Right kidney (tissue), 9 donors: ENCODE measurements around the gene SHFL.

Source experiments
- DNase-seq: peaks from one replicate; pipeline ENCODE4 v3.0.0-alpha.2; 2016
- long read RNA-seq, 8 donors: transcript quantifications; one replicate each; lab custom pipeline, GENCODE V29; 2026

The SHFL gene
- long read RNA-seq, donor 1, transcript C19orf66-204 (1 exons, 1,655 nt), result major isoform, 9 of 18 reads
- long read RNA-seq, donor 1, transcript C19orf66-201 (8 exons, 2,117 nt), result minor isoform, 5 of 18 reads
- long read RNA-seq, donor 1, partial matches to known transcripts, result 0 of 18 reads
- long read RNA-seq, donor 1, other reads (novel, unspliced or antisense), result 0 of 18 reads
- long read RNA-seq, donor 2, transcript C19orf66-204 (1 exons, 1,655 nt), result major isoform, 10 of 14 reads
- long read RNA-seq, donor 2, partial matches to known transcripts, result 0 of 14 reads
- long read RNA-seq, donor 2, other reads (novel, unspliced or antisense), result 0 of 14 reads
- long read RNA-seq, donor 3, transcript C19orf66-204 (1 exons, 1,655 nt), result major isoform, 10 of 19 reads
- long read RNA-seq, donor 3, transcript C19orf66-203 (7 exons, 2,079 nt), result minor isoform, 6 of 19 reads
- long read RNA-seq, donor 3, partial matches to known transcripts, result 0 of 19 reads
- long read RNA-seq, donor 3, other reads (novel, unspliced or antisense), result 0 of 19 reads
- long read RNA-seq, donor 4, transcript C19orf66-204 (1 exons, 1,655 nt), result major isoform, 11 of 22 reads
- long read RNA-seq, donor 4, transcript C19orf66-201 (8 exons, 2,117 nt), result minor isoform, 5 of 22 reads
- long read RNA-seq, donor 4, partial matches to known transcripts, result 0 of 22 reads
- long read RNA-seq, donor 4, other reads (novel, unspliced or antisense), result 0 of 22 reads
- long read RNA-seq, donor 5, transcript C19orf66-201 (8 exons, 2,117 nt), result minor isoform, 9 of 31 reads
- long read RNA-seq, donor 5, transcript C19orf66-204 (1 exons, 1,655 nt), result major isoform, 15 of 31 reads
- long read RNA-seq, donor 5, transcript C19orf66-203 (7 exons, 2,079 nt), result minor isoform, 6 of 31 reads
- long read RNA-seq, donor 5, partial matches to known transcripts, result 0 of 31 reads
- long read RNA-seq, donor 5, other reads (novel, unspliced or antisense), result 0 of 31 reads
- long read RNA-seq, donor 6, transcript C19orf66-204 (1 exons, 1,655 nt), result major isoform, 15 of 30 reads
- long read RNA-seq, donor 6, transcript C19orf66-201 (8 exons, 2,117 nt), result minor isoform, 10 of 30 reads
- long read RNA-seq, donor 6, partial matches to known transcripts, result 0 of 30 reads
- long read RNA-seq, donor 6, other reads (novel, unspliced or antisense), result 0 of 30 reads
- long read RNA-seq, donor 7, result 0 reads
- long read RNA-seq, donor 8, transcript C19orf66-203 (7 exons, 2,079 nt), result minor isoform, 9 of 35 reads
- long read RNA-seq, donor 8, transcript C19orf66-204 (1 exons, 1,655 nt), result major isoform, 13 of 35 reads
- long read RNA-seq, donor 8, transcript C19orf66-201 (8 exons, 2,117 nt), result minor isoform, 12 of 35 reads
- long read RNA-seq, donor 8, partial matches to known transcripts, result 0 of 35 reads
- long read RNA-seq, donor 8, other reads (novel, unspliced or antisense), result 0 of 35 reads

DNA sequence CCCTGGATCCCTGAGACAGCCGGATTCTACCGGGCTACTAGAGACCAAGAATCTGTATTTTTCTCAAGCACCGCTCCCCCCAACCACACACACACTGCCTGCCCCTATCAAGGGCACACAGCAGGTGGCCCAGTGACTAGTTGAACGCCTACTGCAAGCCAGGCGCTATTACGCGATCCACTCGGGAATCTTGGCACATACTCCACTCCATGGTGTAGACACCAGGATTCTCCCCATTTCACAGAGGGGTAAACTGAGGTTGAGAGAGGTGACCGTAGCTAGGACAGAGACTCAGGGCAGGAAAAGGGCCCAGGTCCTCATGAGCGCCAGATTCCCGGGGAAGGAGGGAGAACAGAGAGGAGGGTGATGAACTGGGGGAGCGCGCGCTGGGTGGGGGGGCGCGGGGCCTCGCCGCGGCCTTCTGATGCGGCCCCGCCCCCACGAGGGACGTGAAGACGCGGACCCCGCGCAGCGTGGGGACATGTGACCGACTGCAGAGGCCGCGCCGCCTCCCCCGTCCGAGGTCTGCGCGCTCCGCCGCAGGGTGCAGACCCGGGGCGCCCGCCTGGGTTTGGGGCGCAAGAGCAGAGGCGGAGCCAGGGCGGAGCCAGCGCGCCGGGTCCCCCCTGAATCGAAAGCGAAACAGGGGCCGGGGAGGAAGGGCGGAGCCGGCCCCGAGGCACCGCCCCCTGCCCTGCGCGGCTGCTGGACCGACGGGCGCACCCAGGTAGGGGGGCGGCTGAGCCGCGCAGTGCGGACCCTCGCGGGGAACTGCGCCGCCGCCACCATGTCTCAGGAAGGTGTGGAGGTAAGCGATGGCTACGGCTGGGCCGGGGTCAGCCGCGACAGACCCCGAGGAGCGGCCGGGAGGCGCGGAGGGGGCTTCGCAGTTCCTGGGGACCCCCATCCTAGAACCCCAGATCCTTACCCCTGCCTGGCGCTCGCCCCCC, at the start of gene SHFL:
TSS of gene SHFL (plus strand) at position 677 of the 950 bp plus-strand sequence. CDS start at position 788, 111 bp downstream.
- DNase-seq, result peak; percentile 91

DNA sequence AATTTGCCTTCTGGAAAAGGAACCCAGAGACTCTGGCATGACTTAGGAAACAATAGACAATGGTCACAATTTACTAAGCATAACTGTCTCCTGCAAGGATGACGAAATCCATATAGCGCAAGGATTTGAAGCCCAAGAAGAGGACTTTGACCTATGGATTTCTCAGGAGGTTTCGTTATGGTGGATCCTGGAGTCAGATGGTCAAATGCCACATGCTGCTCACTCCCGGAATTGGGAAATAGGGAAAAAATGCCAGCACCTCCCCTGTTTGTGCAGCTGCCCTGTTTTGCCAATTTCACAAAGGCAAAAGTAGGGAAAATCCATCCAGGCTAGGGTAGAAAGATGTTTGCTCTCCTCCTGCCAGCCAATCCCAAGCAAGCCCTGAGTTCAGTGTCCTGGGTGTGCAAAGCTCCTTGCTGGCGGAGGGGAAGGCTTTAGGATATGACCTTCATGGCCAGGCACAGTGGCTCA, 49.5 kb upstream of the SHFL start:
- DNase-seq, result no peak

DNA sequence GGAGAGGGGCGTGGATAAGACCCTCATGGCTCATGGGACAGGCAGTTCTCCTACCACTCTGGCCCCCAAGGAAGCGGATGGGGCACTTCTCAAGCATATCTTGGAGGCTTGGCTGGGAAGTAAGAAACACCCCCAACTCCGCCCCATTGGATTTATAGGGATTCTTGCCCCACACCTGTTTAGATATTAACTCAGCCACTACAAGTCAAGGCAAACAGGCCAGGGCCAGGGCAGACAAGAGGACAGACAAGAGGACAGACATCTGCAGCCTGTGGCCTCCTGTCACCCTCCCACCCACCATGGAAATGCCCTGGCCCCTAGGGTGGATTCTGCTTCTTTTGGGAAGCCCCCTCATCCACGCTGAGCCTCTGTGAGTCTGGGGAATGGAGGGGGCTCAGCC, 48.8 kb upstream of the SHFL start:
- no peak for DNase-seq

DNA sequence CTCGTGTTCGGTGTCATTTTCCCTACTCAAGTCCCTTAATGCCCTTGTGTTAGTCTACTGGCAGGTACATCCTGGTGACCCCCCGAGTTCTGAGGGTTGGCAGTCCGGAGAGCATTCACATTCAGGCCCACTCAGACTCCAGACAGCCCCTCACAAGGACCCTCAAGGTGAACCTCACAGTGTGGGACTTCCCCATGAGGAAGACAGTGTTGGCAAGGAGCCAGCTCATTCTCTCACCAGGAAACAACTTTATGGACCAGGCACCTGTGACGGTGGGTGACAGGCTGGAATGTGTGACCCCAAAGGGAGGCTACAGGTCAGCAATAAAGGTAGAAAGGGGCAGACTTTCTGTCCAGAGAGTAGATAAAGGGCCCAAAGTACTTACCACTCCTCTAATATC, 48.3 kb upstream of the SHFL start:
- no peak for DNase-seq

DNA sequence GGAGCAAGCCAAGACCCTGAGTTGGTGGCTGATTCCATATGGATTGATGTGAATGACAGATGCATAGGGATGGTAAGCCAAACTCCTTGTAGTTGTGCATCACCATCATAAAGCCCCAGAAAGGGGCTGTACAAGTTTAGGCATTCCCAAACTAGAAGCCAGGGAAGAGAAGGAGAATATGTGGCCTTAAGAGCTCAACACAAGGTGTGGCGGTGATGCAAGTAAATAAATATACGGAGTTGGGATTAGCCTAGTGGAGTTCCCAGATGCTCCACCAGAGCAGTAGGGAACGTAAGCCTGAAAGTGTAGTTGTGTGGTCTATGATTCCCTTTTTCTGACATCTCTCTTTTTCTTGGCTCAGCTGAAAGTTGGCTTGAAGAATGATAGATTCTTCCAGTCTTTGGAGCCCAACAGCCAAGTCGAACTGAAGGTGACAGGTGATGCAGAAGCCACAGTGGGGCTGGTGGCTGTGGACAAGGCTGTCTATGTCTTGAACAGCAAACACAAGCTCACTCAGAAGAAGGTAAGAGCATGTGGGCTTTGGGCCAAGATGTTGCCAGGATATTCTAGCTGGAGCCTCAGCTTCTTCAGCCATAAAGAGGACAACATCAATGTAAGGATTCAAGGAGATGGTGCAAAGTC, 42.7 kb upstream of the SHFL start:
- DNase-seq, result peak; percentile 48

DNA sequence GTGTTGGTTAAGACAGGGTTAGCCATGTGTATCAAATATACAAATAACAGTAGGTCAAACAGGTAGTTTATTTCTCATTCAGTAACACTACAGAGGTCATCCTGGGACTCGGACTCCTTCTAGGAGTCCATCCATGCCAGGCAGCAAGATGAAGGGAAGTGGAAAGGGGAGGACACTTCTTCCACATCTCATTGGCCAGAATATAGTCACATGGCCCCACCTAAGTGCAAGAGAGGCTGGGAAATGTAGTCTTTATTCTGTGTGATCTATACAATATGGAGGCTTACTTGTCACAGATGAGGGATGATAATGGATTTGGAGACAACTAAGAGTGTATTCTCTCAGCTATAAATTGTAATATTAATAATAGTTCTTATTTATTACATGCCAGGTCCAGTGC, 41.7 kb upstream of the SHFL start:
- DNase-seq, result no peak

DNA sequence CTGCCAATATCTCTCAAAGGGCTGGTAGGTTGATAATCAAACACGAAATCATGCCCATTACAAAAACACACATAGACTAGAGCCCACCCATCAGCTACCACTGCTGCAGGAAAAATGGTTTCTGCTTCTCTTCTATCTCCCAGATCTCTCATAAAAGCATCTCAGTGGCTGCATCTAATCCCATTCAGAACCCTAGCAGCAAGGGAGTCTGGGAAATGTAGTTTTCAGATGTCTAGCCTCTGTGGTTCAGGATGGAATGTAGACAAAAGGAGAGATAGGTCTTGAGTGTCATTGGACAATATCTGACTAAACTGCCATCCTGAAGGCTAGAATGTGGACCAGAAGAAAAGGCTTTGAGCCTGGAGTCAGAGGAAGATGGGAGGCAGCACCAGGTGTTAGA, 40.7 kb upstream of the SHFL start:
- DNase-seq, result no peak

DNA sequence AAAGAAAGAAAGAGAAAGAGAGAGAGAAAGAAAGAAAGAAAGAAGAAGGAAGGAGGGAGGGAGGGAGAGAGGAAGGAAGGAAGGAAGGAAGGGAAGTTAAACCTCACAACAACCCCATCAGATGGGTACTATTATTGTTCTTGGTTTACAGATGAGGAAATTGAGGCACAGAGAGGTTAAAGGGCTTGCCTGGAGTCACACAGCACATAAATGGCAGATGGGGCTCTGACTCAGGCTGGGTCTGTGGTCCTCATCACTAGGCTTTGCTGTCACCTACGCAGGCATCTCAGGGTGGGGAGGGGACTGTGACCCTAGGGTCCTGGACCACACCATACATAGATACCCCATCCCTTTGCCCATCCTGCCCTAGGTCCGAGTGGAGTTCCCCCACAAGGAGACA, 36.5 kb upstream of the SHFL start:
- DNase-seq, result no peak

DNA sequence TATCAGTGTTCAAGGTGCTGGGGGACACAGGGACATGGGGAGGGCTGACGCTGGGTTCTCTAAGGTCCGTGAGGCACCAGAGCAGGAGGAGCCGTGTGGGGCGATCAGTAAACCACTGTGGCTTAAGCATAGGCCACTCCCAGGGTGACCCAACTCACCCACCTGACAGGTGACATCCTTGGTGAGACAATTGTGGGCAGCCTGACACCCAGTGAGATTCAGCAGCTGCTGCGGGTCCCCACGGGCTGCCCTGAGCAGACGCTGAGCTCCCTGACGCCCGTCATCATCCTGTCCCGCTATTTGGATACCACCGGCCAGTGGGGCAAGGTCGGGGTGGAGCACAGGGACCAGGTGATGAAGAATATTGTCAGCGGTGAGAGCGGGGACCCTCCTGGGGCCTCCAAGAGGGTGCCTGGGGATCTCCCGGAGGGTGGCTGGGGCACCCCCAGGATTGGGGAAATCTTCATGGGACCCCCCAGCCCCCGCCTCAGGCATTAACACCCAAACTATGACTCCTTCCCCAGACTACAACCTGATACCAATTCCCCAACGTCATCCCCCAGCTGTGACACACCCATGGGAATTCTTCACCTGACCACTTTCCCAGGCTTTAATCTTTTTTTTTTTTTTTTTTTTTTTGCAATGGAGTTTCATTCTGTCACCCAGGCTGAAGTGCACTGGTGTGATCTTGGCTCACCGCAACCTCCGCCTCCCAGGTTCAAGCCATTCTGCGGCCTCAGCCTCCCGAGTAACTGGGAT, 33.3 kb upstream of the SHFL start:
- DNase-seq, result no peak

DNA sequence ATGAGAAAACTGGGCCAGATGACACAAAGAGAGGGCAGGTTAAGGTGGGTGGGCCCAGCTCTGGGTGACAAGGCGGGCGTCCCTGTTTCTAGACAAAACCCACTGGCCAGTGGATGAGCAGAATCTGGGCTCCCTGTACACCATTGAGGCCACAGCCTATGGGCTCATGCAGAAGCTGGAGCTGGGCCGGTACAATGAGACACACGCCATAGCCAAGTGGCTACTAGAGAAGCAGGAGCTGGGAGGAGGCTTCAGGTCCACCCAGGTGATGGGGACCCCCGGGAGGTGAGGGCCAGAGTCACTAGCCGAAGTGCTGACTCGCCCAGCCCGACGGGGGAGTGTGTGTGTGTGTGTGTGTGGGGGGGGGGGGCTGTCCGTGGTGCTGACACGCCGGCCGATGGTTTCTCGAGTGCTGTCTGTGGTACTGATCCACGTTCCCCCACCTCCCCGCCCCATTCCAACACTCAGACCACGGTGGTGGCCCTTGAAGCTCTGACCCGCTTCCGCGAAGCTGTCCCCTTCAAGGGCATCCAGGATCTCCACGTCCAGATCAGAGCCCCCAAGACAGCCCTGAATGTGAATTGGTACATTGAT, 24.3 kb upstream of the SHFL start:
- DNase-seq, result no peak

DNA sequence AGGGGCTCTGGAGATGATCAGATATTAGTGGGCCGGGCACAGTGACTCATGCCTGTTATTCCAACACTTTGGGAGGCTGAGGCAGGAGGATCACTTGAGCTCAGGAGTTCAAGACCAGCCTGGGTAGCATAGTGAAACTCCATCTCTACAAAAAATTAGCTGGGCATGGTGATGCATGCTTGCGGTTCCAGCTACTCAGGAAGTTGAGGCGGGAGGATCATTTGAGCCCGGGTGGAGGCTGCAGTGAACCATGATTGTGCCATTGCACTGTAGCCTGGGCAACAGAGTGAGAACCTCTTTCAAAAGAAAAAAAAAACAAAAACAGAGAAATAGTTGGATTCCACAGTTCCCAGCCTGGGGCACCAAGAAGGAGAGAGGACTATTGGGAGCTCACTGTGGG, 17.9 kb upstream of the SHFL start:
- DNase-seq, result no peak

DNA sequence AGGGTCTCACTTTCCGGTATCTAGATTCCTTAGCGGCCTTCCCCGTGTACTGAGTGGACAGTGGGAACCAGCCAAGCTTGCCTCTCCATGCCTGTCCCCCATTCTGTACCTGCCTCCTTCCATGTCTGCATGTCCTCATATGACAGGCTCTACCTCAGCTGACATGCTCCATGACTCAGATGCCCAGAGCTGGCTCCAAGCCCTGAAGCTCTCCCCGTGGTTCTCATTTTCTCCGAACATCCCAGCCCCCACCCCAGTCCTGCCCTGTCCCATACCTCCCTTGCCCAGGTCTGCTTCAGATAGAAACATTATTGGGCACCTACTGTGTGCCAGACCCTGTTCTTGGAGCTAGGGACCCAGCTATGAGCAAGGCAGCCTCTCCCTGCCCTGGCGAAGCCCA, 17.1 kb upstream of the SHFL start:
- no peak for DNase-seq

DNA sequence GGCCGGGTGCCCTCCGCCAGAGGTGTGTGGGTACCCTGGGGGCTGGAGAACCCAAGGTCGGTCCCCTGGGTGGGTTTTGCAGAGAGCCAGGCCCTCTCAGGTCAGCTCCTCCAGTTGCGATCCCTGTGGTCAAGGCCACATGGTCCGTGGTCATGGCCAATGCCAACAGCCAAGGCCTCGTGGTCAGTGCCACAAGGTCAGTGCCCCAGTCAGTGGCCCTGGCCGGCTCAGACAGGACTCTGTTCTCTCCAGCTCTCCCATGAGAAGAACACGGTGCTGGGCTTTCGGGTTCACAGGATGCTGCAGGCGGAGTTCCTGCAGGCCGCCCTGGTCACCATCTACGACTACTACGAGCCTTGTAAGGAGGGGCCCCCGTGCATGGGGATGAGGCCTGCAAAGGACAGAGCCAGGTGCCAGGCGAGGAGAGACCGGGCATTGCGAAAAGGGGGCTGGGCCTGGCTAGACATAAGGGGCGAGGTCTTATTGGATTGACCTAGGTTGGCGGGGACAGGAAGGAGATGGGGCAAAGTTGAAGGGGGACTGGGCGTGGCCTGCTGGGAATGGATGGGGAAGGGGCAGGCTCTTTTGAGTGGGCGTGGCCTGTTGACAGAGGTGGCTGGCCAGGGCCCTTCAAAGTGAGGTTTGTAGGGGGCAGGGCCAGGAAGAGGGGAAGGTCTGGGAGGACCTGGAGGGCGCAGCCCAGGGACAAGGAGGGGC, 15.2 kb upstream of the SHFL start:
- no peak for DNase-seq

DNA sequence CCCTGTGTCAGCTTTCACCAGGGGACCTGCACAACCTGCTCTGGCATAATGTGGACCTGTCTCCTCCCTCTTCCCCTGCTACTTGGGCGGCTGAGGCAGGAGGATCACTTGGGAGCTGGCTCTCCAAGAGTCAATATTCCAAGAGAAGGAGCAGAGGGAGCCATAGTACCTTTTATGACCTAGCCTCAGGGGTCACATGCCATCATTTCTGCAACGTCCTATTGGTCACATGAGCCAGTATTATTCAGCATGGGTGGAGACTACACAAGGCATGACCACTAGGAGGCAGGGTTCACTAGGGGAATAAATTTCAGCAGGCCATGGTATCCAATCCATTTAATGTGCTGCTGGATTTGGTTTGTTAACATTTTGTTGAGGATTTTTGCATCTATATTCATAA, 12.0 kb upstream of the SHFL start:
- DNase-seq, result no peak

DNA sequence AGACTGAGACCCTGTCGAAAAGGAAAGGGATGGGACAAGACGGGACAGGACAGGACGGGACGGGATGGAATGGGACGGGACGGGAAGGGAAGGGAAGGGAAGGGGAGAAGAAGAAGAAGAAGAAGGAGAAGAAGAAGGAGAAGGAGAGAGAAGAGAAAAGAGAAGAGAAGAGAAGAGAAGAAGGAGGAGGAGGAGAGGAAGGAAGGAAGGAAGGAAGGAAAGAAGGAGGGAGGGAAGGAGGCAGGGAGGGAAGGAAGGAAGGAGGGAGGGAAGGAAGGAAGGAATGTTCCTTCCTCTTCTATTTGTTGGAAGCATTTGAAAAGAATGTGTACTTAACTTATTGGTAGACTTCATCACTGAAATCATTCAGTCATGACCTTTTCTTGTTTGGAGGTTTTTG, 9.6 kb upstream of the SHFL start:
- no peak for DNase-seq

DNA sequence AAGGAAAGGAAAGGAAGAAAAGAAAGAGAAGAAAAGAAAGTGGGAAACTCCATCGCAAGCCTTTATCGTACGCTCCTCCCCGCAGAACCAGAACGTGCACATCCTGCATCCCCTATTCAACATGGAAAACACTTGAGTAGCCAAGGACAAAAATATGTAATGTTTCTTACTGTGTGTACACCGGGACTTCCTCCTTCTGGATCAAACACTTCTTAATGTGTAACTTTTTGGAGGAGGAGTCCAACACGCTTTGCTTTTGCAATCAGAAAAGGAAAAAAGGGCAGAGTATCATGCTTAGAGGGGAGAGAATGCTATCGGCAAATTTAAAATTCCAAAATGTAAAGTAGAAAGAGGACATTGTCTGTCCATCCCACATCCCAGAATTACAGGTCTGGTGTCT, 7.8 kb upstream of the SHFL start:
- no peak for DNase-seq

DNA sequence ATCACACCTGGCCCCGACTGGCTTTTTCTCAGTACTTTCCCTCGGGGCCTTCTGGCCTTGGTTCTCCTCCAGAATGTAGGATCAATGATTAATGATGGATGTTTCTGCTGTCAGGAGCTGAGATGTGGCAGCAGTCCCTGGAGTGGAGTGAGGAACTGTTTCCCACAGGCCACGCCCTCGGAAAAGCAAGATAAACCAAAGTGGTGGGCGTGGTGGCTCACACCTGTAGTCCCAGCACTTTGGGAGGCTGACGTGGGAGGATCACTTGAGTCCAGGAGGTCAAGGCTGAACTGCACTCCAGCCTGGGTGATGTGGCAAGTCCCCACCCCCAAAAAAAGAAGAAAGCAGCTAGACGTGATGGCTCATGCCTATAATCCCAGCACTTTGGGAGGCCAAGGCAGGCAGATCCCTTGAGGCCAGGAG, 7.1 kb upstream of the SHFL start:
- no peak for DNase-seq

DNA sequence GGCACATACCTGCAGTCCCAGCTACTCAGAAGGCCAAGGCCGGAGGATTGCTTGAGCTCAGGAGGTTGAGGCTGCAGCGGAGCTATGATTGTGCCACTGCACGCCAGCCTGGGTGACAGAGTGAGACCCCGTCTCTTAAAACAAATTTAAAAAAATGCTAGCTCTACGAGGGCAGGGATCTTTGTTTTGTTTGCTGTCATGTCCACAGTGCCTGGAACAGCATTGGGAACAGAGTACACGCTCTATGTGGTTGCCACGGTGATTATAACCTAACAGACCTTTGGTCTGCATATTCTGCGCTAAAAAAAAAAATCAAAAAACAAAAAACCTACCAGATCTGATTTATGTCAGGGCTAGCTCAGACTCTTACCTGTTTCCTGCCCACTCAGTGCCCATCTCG, 2.2 kb upstream of the SHFL start:
- no peak for DNase-seq

DNA sequence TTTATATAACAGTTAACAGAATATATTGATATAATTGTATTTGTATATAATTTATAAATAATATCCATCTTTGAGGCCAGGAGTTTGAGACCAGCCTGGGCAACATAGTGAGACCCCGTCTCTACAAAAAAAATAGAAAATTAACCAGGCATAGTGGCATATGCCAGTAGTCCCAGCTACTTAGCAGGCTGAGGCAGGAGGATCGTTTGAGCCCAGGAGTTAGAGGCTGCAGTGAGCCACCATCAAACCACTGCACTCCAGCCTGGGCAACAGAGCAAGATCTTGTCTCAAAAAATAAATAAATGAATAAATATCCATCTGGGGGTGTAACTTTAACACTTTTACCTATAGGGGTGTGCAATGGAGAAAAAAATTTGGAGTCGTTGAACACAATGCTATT, 1.3 kb upstream of the SHFL start:
- no peak for DNase-seq
